Caco-2 (cell line): ENCODE results near the gene ASCL5. TPM values are rescaled to one million over a fixed set of nuclear protein-coding genes. Genes with fewer than 3 reads are reported as not detected.

Experiments used
- BruUV-seq: library from RNA; stranded (reverse); fragments of 400-500 nt; replicated peaks from 2 replicates; lab custom pipeline; 2021; lab: Mats Ljungman, UMichigan
- CTCF ChIA-PET: fragments of 300-600 bp; sonication (Branson Sonifier 250); formaldehyde crosslinking; loops from one replicate; lab custom pipeline; 2022; ENCODE audit warnings: antibody characterized with exemption; lab: Charles Lee
- POLR2A ChIA-PET: fragments of 300-600 bp; sonication (Branson Sonifier 250); formaldehyde crosslinking; loops from one replicate; lab custom pipeline; 2022; ENCODE audit warnings: antibody characterized with exemption; lab: Charles Lee
- DNase-seq, 2 experiments: peaks; one replicate each; pipeline versions ENCODE4 v3.0.0 to v3.0.0-alpha.2; 2020 to 2022
- H3K27me3 ChIP-seq: replicated peaks from 2 replicates; pipeline ENCODE4 v1.6.0; 2011; ENCODE audit warnings: low read length; ENCODE audit not compliant: control insufficient read depth, insufficient read depth
- H3K36me3 ChIP-seq: 2 replicates; pipeline ENCODE4 v1.5.1; 2011; ENCODE audit warnings: low read length; ENCODE audit not compliant: control insufficient read depth, insufficient read depth
- H3K4me1 ChIP-seq: fragments of 250-450 bp; sonication (Bioruptor Pico); 2 replicates; pipeline ENCODE4 v1.5.1; 2020; ENCODE audit warnings: mild to moderate bottlenecking
- H3K4me3 ChIP-seq: 2 replicates; pipeline ENCODE4 v1.5.1; 2011; ENCODE audit warnings: low read depth, mild to moderate bottlenecking, control low read depth, low read length
- H3K9me3 ChIP-seq: fragments of 250-450 bp; sonication (Bioruptor Pico); 2 replicates; pipeline ENCODE4 v1.5.1; 2020; ENCODE audit warnings: mild to moderate bottlenecking, moderate library complexity
- H3K27ac Mint-ChIP-seq: one replicate; pipeline ENCODE4 v1.8.0; 2022; ENCODE audit warnings: mixed read lengths; ENCODE audit not compliant: unreplicated experiment
- H3K27me3 Mint-ChIP-seq: one replicate; pipeline ENCODE4 v1.8.0; 2022; ENCODE audit warnings: mixed read lengths; ENCODE audit not compliant: insufficient read depth, unreplicated experiment
- H3K36me3 Mint-ChIP-seq: one replicate; pipeline ENCODE4 v1.8.0; 2022; ENCODE audit warnings: mild to moderate bottlenecking, mixed read lengths; ENCODE audit not compliant: insufficient read depth, unreplicated experiment
- H3K4me1 Mint-ChIP-seq: one replicate; pipeline ENCODE4 v1.8.0; 2022; ENCODE audit warnings: low read depth, mixed read lengths; ENCODE audit not compliant: unreplicated experiment
- H3K4me3 Mint-ChIP-seq: one replicate; pipeline ENCODE4 v1.8.0; 2022; ENCODE audit warnings: mild to moderate bottlenecking, moderate library complexity, mixed read lengths; ENCODE audit not compliant: unreplicated experiment
- H3K9me3 Mint-ChIP-seq: one replicate; pipeline ENCODE4 v1.8.0; 2022; ENCODE audit warnings: mixed read lengths; ENCODE audit not compliant: unreplicated experiment
- CTCF ChIP-seq, 2 experiments: fragments of 200-600 bp in 1 of 2; IDR thresholded peaks; 1 replicate in 1 of 2; 2 replicates in 1 of 2; pipeline versions ENCODE4 v1.5.1 to v1.8.0; 2011 to 2022; ENCODE audit warnings: antibody characterized with exemption in 1 of 2, control low read depth in 1 of 2, inconsistent platforms in 1 of 2, low read depth in 1 of 2, low read length in 1 of 2, mild to moderate bottlenecking in 1 of 2, moderate library complexity in 1 of 2; ENCODE audit not compliant: insufficient read depth in 1 of 2, severe bottlenecking in 1 of 2, unreplicated experiment in 1 of 2
- intact Hi-C: fragments of 100-400 bp; cut with micrococcal nuclease; formaldehyde crosslinking; loops from one replicate; pipeline ENCODE4 v1.10.0; 2022; ENCODE audit not compliant: unreplicated experiment
- total RNA-seq: library from RNA; stranded (reverse); gene quantifications from 2 replicates; pipeline ENCODE4 v1.2.3, GENCODE V29; 2022

ASCL5 gene
- total RNA-seq, 1 experiment from 2014 or later: 0.48 TPM

- peak overlapping the region; percentile 10 for H3K4me3 ChIP-seq
- ChIA-PET CTCF (interaction anchor here (0.6 to 1.5 kb wide), 14 partner anchors 17 to 555 kb away, joined by 3 to 15 read pairs (median 4); no protein-coding TSS in a partner anchor), POLR2A (interaction anchor here (0.8 kb wide), 1 partner anchor 22 kb away, joined by 7 read pairs; no protein-coding TSS in a partner anchor)
- no peaks in the 10 kb centered on the region for H3K27me3 ChIP-seq
- no peaks in the 10 kb centered on the region for H3K9me3 Mint-ChIP-seq
- peak overlapping the region; percentile 24 for H3K4me3 Mint-ChIP-seq
- H3K9me3 ChIP-seq: no peaks in the 10 kb centered on the region
- DNase-seq: no peak
- H3K27ac Mint-ChIP-seq: no peak overlapping the region
- no peaks in the 10 kb centered on the region for H3K36me3 ChIP-seq
- H3K4me1 ChIP-seq: 0 out of 2 replicates have a peak, but pooled peaks cover 9% of the 10 kb centered on the region
- H3K27me3 Mint-ChIP-seq: no peaks in the 10 kb centered on the region
- no peak for TF ChIP-seq CTCF (IDR thresholded peaks at IDR 0.05; ENCODE audit: insufficient read depth in 1 of 2, low read depth in 1 of 2, low read length in 1 of 2, severe bottlenecking in 1 of 2, unreplicated experiment in 1 of 2)
- intact Hi-C loops: loop anchor here (1.0 to 5.0 kb wide), 5 partner anchors 23 to 221 kb away; partner anchors contain the start of gene INAVA
- no TSS peak for BruUV-seq
- H3K4me1 Mint-ChIP-seq: peaks cover 15% of the 10 kb centered on the region
- H3K36me3 Mint-ChIP-seq: no peaks in the 10 kb centered on the region
Measured at GRCh38 chr1:201113451-201114244, 13.3 kb downstream of the ASCL5 start.

- Mint-ChIP-seq H3K9me3 (no peaks in the 10 kb centered on the region), H3K4me3 (no peak overlapping the region), H3K27ac (no peak overlapping the region), H3K36me3 (no peaks in the 10 kb centered on the region), H3K4me1 (peaks cover 15% of the 10 kb centered on the region), H3K27me3 (no peaks in the 10 kb centered on the region)
- no peak for TF ChIP-seq CTCF (IDR thresholded peaks at IDR 0.05; ENCODE audit: insufficient read depth in 1 of 2, low read depth in 1 of 2, low read length in 1 of 2, severe bottlenecking in 1 of 2, unreplicated experiment in 1 of 2)
- Histone ChIP-seq H3K4me3 (no peak overlapping the region), H3K36me3 (no peaks in the 10 kb centered on the region), H3K27me3 (no peaks in the 10 kb centered on the region), H3K4me1 (0 out of 2 replicates have a peak, but pooled peaks cover 9% of the 10 kb centered on the region), H3K9me3 (no peaks in the 10 kb centered on the region)
- ChIA-PET CTCF (interaction anchor here (0.8 to 1.5 kb wide), 8 partner anchors 16 to 554 kb away, joined by 3 to 15 read pairs (median 5); no protein-coding TSS in a partner anchor), POLR2A (no interaction called here)
- intact Hi-C loops: loop anchor here (5.0 kb wide), 2 partner anchors 71 to 221 kb away; partner anchors contain the start of gene INAVA
- no TSS peak for BruUV-seq
- DNase-seq: no peak
Measured at GRCh38 chr1:201112926-201113325, 14.1 kb downstream of the ASCL5 start.

GRCh38 chr1:201112173-201112731 is 14.7 kb downstream of the ASCL5 start, which contains the start of gene CACNA1S:
CACNA1S (minus strand) TSS chr1:201112426; CDS start chr1:201112339, 87 bp downstream.
- no peak for TF ChIP-seq CTCF (IDR thresholded peaks at IDR 0.05; ENCODE audit: insufficient read depth in 1 of 2, low read depth in 1 of 2, low read length in 1 of 2, severe bottlenecking in 1 of 2, unreplicated experiment in 1 of 2)
- BruUV-seq: no TSS peak
- Mint-ChIP-seq H3K4me3 (no peak within 1 kb of the TSS), H3K9me3 (no peaks in the 10 kb centered on the region), H3K27ac (peak within 1 kb of the TSS; percentile 10), H3K36me3 (no peaks in the 10 kb centered on the region), H3K4me1 (peaks cover 15% of the 10 kb centered on the region), H3K27me3 (no peaks in the 10 kb centered on the region)
- no peak for DNase-seq
- CTCF ChIA-PET: interaction anchor here (0.6 kb wide), 1 partner anchor 280 kb away, joined by 5 read pairs; no protein-coding TSS in a partner anchor
- Histone ChIP-seq H3K4me3 (no peak within 1 kb of the TSS), H3K27me3 (no peaks in the 10 kb centered on the region), H3K4me1 (0 out of 2 replicates have a peak, but pooled peaks cover 9% of the 10 kb centered on the region), H3K9me3 (no peaks in the 10 kb centered on the region), H3K36me3 (no peaks in the 10 kb centered on the region)
- intact Hi-C loops: loop anchor here (5.0 kb wide), 2 partner anchors 70 to 220 kb away; partner anchors contain the start of gene INAVA
- POLR2A ChIA-PET: interaction anchor here (0.6 kb wide), 1 partner anchor 612 kb away, joined by 3 read pairs; no protein-coding TSS in a partner anchor
